ENCODE data around the gene DIABLO. TPM values are rescaled to one million over a fixed set of nuclear protein-coding genes. Genes with fewer than 3 reads are reported as not detected.

DIABLO gene
- total RNA-seq, 4 donors from 2014 or later: 30.8 to 43.6 (median 39.3) TPM

DNA sequence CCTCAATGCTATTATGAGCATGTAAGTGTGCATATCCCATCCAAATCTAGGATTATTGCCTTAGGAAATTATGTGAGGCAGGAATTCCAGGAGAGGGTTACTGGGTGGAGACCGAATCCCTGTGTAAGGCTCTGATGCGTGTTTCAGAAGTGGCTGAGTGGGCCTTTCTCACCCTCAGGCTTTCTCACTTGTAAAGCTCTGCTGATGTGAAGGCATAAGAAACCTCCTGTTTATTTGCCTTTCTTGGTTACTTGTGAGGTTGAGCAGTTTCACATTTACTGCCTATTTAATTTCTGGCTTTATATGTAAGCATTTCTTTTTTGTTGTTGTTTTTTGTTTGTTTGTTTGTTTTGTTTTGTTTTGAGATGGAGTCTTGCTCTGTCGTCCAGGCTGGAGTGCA is 62.9 kb downstream of the DIABLO start:
- DNase-seq (ENCODE audit: extremely low spot score): no peak
- Histone ChIP-seq H3K27ac (replicated peaks in 1 of 4) (no peak overlapping the region), H3K9me3 (no peaks in the 10 kb centered on the region), H3K4me3 (no peak overlapping the region), H3K4me1 (no peaks in the 10 kb centered on the region), H3K27me3 (peaks cover 0 to 5% (median 0%) of the 10 kb centered on the region in 4 donors), H3K36me3 (no peaks in the 10 kb centered on the region)
- intact Hi-C loops (cut with DNase I): no loop called here
- TF ChIP-seq EP300 (IDR thresholded peaks at IDR 0.05) (no peak), POLR2A (IDR thresholded peaks at IDR 0.05; ENCODE audit: low read depth) (no peak), POLR2AphosphoS5 (IDR thresholded peaks at IDR 0.05) (no peak), CTCF (IDR thresholded peaks at IDR 0.05) (no peak)
- 79% methylated on average over 3 of the region's 3 CpGs for WGBS

- H3K27me3 ChIP-seq: no peaks in the 10 kb centered on the region
- no peaks in the 10 kb centered on the region for H3K9me3 ChIP-seq
- 73% methylated on average over 8 of the region's 8 CpGs for WGBS
- no peaks in the 10 kb centered on the region for H3K36me3 ChIP-seq
- no peaks in the 10 kb centered on the region for H3K4me1 ChIP-seq
- H3K4me3 ChIP-seq: no peak overlapping the region
- TF ChIP-seq CTCF (IDR thresholded peaks at IDR 0.05) (no peak), EP300 (IDR thresholded peaks at IDR 0.05) (no peak), POLR2A (IDR thresholded peaks at IDR 0.05; ENCODE audit: low read depth) (no peak), POLR2AphosphoS5 (IDR thresholded peaks at IDR 0.05) (no peak)
- no peak overlapping the region for H3K27ac ChIP-seq (replicated peaks in 1 of 4)
- intact Hi-C loops (cut with DNase I): no loop called here
- no peak for DNase-seq (ENCODE audit: extremely low spot score)
Measured at GRCh38 chr12:122161682-122162081, 64.2 kb downstream of the DIABLO start.

GRCh38 chr12:122160761-122161160 is 65.1 kb downstream of the DIABLO start:
- H3K4me3 ChIP-seq: no peak overlapping the region
- no peak for DNase-seq (ENCODE audit: extremely low spot score)
- intact Hi-C loops (cut with DNase I): no loop called here
- 87% methylated on average over 11 of the region's 11 CpGs for WGBS
- H3K36me3 ChIP-seq: no peaks in the 10 kb centered on the region
- no peaks in the 10 kb centered on the region for H3K4me1 ChIP-seq
- H3K27ac ChIP-seq (replicated peaks in 1 of 4): no peak overlapping the region
- no peaks in the 10 kb centered on the region for H3K27me3 ChIP-seq
- H3K9me3 ChIP-seq: no peaks in the 10 kb centered on the region
- no peak for TF ChIP-seq EP300 (IDR thresholded peaks at IDR 0.05)
- TF ChIP-seq POLR2AphosphoS5 (IDR thresholded peaks at IDR 0.05): no peak
- no peak for TF ChIP-seq CTCF (IDR thresholded peaks at IDR 0.05)
- TF ChIP-seq POLR2A (IDR thresholded peaks at IDR 0.05; ENCODE audit: low read depth): no peak

DNA sequence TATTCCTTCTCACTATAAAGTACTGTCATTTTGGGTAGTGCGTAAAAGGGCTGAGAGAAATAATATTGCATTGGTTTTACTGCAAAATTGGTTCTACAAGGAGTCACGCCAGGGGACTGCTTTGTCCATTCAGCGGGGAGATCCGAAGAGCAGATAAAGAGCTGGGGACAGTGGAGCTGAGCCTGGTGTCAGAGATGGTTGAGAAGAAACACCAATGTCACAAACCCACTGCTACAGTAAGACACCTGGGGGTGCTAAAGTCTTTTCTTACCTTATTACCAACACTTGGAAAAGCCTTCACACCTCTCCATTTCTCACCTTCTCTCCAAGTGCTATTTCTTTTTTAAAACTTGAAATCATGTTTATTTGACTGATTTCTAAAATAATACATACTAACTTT is 66.0 kb downstream of the DIABLO start:
- TF ChIP-seq CTCF (IDR thresholded peaks at IDR 0.05): no peak
- TF ChIP-seq EP300 (IDR thresholded peaks at IDR 0.05): no peak
- TF ChIP-seq POLR2AphosphoS5 (IDR thresholded peaks at IDR 0.05): no peak
- TF ChIP-seq POLR2A (IDR thresholded peaks at IDR 0.05; ENCODE audit: low read depth): no peak
- no peak for DNase-seq (ENCODE audit: extremely low spot score)
- whole genome bisulfite sequencing: 82% methylated on average over 4 of the region's 4 CpGs
- H3K27ac ChIP-seq (replicated peaks in 1 of 4): no peak overlapping the region
- H3K4me3 ChIP-seq: no peak overlapping the region
- H3K36me3 ChIP-seq: no peaks in the 10 kb centered on the region
- no peaks in the 10 kb centered on the region for H3K4me1 ChIP-seq
- H3K9me3 ChIP-seq: no peaks in the 10 kb centered on the region
- intact Hi-C loops (cut with DNase I): no loop called here
- H3K27me3 ChIP-seq: no peaks in the 10 kb centered on the region

DNA sequence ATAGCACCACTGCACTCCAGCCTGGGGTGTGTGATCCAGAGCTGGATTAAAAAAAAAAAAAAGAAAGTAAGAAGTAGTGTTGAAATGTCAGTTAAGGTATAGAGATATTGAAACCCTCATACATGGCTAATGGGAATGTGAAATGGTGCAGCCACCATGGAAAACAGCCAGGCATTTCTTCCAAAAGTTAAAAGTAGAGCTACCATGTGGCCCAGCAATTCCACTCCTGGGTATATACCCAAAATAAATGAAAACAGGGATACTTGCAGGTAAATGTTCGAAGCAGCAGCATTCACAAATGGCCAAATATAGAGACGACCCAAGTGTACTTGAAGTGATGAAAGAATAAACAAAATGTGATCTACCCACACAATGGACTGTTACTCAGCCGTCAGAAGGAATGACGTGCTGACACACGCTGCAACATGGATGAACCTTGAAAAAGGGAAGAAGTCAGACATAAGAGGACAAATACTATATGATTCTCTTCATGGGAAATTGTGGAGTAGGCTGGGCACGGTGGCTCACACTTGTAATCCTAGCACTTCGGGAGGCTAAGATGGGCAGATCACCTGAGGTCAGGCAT is 67.1 kb downstream of the DIABLO start:
- TF ChIP-seq CTCF (IDR thresholded peaks at IDR 0.05) (no peak), POLR2A (IDR thresholded peaks at IDR 0.05; ENCODE audit: low read depth) (no peak), EP300 (IDR thresholded peaks at IDR 0.05) (no peak), POLR2AphosphoS5 (IDR thresholded peaks at IDR 0.05) (no peak)
- H3K27me3 ChIP-seq: no peaks in the 10 kb centered on the region
- no peaks in the 10 kb centered on the region for H3K9me3 ChIP-seq
- WGBS: 83% methylated on average over 7 of the region's 7 CpGs
- intact Hi-C loops (cut with DNase I): no loop called here
- no peak for DNase-seq (ENCODE audit: extremely low spot score)
- no peaks in the 10 kb centered on the region for H3K4me1 ChIP-seq
- no peaks in the 10 kb centered on the region for H3K36me3 ChIP-seq
- H3K4me3 ChIP-seq: no peak overlapping the region
- no peak overlapping the region for H3K27ac ChIP-seq (replicated peaks in 1 of 4)
